ENCODE results near the gene LENG8. TPM values are rescaled to one million over a fixed set of nuclear protein-coding genes. Genes with fewer than 3 reads are reported as not detected.

The LENG8 gene
- polyA plus RNA-seq, 1 donor from 2014 or later = 24.2 TPM

DNA sequence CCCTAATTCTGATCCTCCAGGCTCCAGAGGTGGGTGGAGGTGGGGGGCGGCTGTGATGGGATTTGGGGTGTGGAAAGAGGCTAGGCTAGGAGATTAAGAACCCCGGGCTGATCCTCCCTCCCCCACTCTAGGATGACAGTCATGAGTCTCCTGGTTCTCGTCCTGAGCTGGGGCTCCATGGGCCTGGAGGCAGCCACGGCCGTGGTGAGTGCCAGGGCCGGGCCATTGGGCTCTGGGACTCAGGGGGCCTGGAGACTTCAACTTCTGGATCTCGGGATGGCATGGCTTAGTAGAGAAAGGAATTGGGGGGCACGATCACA lies 19.9 kb upstream of the LENG8 start (continued):
- TF ChIP-seq POLR2AphosphoS5 (IDR thresholded peaks at IDR 0.05) (no peak), EZH2 (IDR thresholded peaks at IDR 0.05; ENCODE audit: borderline replicate concordance, insufficient read depth, low read length, poor library complexity, severe bottlenecking) (no peak), RAD21 (conservative IDR thresholded peaks at IDR 0.05) (no peak), SMC3 (conservative IDR thresholded peaks at IDR 0.05; ENCODE audit: poor library complexity) (no peak)

DNA sequence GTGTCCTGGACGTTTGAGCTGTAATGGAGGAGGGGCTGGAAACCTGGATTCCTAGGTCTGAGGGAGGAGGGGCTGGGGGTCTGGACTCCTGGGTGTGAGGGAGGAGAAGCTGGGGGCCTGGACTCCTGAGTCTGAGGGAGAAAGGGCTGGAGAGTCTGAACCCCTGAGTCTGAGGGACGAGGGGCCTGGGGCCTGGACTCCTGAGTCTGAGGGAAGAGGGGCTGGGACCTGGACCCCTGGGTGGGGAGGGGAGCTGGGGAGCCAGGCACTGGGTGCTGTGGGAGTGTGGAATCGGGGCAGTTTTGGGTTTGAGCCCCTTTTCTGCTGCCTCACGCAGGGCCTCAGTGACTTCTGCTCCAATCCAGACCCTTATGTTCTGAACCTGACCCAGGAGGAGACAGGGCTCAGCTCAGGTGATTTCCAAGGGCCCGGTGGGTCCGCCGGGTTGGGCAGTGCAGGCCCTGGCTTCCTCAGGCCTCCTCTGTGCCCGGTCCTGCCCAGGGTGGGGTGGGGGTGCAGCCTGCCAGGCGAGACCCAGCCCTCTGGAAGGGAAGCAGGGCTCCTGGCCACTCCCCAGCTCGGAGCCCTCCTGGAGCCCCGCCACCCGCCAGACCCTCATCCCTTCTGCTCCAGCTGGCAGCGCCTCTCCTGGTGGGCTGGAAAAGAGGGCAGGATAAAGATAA lies 19.3 kb upstream of the LENG8 start:
- H3K79me2 ChIP-seq (replicated peaks; ENCODE audit: insufficient read depth, low read length) = no peaks in the 10 kb centered on the region
- no peaks in the 10 kb centered on the region for H3F3A ChIP-seq (ENCODE audit: insufficient read depth, low read length, poor library complexity, severe bottlenecking)
- H3K4me2 ChIP-seq (ENCODE audit: low read length) = no peak overlapping the region
- no peaks in the 10 kb centered on the region for H3K9me2 ChIP-seq (ENCODE audit: insufficient read depth, low read length)
- no peaks in the 10 kb centered on the region for H3K36me3 ChIP-seq (ENCODE audit: insufficient read depth, low read length)
- H2AFZ ChIP-seq (ENCODE audit: low read depth, low read length) = no peak overlapping the region
- no peak overlapping the region for H3K9ac ChIP-seq (ENCODE audit: low read length)
- H3K27me3 ChIP-seq (ENCODE audit: insufficient read depth, low read depth, low read length) = no peaks in the 10 kb centered on the region
- TF ChIP-seq, protein P1, sequence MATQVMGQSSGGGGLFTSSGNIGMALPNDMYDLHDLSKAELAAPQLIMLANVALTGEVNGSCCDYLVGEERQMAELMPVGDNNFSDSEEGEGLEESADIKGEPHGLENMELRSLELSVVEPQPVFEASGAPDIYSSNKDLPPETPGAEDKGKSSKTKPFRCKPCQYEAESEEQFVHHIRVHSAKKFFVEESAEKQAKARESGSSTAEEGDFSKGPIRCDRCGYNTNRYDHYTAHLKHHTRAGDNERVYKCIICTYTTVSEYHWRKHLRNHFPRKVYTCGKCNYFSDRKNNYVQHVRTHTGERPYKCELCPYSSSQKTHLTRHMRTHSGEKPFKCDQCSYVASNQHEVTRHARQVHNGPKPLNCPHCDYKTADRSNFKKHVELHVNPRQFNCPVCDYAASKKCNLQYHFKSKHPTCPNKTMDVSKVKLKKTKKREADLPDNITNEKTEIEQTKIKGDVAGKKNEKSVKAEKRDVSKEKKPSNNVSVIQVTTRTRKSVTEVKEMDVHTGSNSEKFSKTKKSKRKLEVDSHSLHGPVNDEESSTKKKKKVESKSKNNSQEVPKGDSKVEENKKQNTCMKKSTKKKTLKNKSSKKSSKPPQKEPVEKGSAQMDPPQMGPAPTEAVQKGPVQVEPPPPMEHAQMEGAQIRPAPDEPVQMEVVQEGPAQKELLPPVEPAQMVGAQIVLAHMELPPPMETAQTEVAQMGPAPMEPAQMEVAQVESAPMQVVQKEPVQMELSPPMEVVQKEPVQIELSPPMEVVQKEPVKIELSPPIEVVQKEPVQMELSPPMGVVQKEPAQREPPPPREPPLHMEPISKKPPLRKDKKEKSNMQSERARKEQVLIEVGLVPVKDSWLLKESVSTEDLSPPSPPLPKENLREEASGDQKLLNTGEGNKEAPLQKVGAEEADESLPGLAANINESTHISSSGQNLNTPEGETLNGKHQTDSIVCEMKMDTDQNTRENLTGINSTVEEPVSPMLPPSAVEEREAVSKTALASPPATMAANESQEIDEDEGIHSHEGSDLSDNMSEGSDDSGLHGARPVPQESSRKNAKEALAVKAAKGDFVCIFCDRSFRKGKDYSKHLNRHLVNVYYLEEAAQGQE (IDR thresholded peaks at IDR 0.05; ENCODE audit: borderline replicate concordance) = no peak
- TF ChIP-seq, protein P2, sequence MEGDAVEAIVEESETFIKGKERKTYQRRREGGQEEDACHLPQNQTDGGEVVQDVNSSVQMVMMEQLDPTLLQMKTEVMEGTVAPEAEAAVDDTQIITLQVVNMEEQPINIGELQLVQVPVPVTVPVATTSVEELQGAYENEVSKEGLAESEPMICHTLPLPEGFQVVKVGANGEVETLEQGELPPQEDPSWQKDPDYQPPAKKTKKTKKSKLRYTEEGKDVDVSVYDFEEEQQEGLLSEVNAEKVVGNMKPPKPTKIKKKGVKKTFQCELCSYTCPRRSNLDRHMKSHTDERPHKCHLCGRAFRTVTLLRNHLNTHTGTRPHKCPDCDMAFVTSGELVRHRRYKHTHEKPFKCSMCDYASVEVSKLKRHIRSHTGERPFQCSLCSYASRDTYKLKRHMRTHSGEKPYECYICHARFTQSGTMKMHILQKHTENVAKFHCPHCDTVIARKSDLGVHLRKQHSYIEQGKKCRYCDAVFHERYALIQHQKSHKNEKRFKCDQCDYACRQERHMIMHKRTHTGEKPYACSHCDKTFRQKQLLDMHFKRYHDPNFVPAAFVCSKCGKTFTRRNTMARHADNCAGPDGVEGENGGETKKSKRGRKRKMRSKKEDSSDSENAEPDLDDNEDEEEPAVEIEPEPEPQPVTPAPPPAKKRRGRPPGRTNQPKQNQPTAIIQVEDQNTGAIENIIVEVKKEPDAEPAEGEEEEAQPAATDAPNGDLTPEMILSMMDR (IDR thresholded peaks at IDR 0.05; ENCODE audit: poor library complexity, severe bottlenecking) = no peak
- TF ChIP-seq POLR2AphosphoS5 (IDR thresholded peaks at IDR 0.05) (no peak), SMC3 (conservative IDR thresholded peaks at IDR 0.05; ENCODE audit: poor library complexity) (no peak), RAD21 (conservative IDR thresholded peaks at IDR 0.05) (no peak), TAF1 (IDR thresholded peaks at IDR 0.05; ENCODE audit: low read depth) (no peak), EZH2 (IDR thresholded peaks at IDR 0.05; ENCODE audit: borderline replicate concordance, insufficient read depth, low read length, poor library complexity, severe bottlenecking) (no peak), MXI1 (conservative IDR thresholded peaks at IDR 0.05; ENCODE audit: poor library complexity, severe bottlenecking) (no peak), EP300 (conservative IDR thresholded peaks at IDR 0.05; ENCODE audit: poor library complexity, severe bottlenecking) (no peak)
- H3K27ac ChIP-seq (ENCODE audit: low read length) = no peak overlapping the region
- H3K9me3 ChIP-seq (ENCODE audit: low read length) = no peaks in the 10 kb centered on the region
- no peak overlapping the region for H3K4me3 ChIP-seq (ENCODE audit: low read length)
- H4K20me1 ChIP-seq (ENCODE audit: insufficient read depth) = no peaks in the 10 kb centered on the region
